ENCODE results near the gene DNTT. TPM values are rescaled to one million over a fixed set of nuclear protein-coding genes. Genes with fewer than 3 reads are reported as not detected.

DNTT gene
- polyA plus RNA-seq, 1 donor from 2014 or later = not detected

- H3K79me2 ChIP-seq (replicated peaks; ENCODE audit: insufficient read depth, low read length) = no peaks in the 10 kb centered on the region
- H2AFZ ChIP-seq (ENCODE audit: low read depth, low read length) = no peak overlapping the region
- no peak overlapping the region for H3K4me2 ChIP-seq (ENCODE audit: low read length)
- no peak overlapping the region for H3K9ac ChIP-seq (ENCODE audit: low read length)
- no peaks in the 10 kb centered on the region for H3K9me3 ChIP-seq (ENCODE audit: low read length)
- H3F3A ChIP-seq (ENCODE audit: insufficient read depth, low read length, poor library complexity, severe bottlenecking) = no peaks in the 10 kb centered on the region
- H3K36me3 ChIP-seq (ENCODE audit: insufficient read depth, low read length) = no peaks in the 10 kb centered on the region
- H3K4me3 ChIP-seq (ENCODE audit: low read length) = no peak overlapping the region
- H4K20me1 ChIP-seq (ENCODE audit: insufficient read depth) = no peaks in the 10 kb centered on the region
- no peak overlapping the region for H3K27ac ChIP-seq (ENCODE audit: low read length)
- no peaks in the 10 kb centered on the region for H3K27me3 ChIP-seq (ENCODE audit: insufficient read depth, low read depth, low read length)
- H3K9me2 ChIP-seq (ENCODE audit: insufficient read depth, low read length) = no peaks in the 10 kb centered on the region
- no peak for TF ChIP-seq TAF1 (IDR thresholded peaks at IDR 0.05; ENCODE audit: low read depth)
Observed at GRCh38 chr10:96378741-96379140, 74.5 kb downstream of the DNTT start.

- no peaks in the 10 kb centered on the region for H4K20me1 ChIP-seq (ENCODE audit: insufficient read depth)
- H3K4me3 ChIP-seq (ENCODE audit: low read length) = no peak overlapping the region
- H3K36me3 ChIP-seq (ENCODE audit: insufficient read depth, low read length) = no peaks in the 10 kb centered on the region
- no peak overlapping the region for H3K9ac ChIP-seq (ENCODE audit: low read length)
- no peaks in the 10 kb centered on the region for H3K27me3 ChIP-seq (ENCODE audit: insufficient read depth, low read depth, low read length)
- H3K9me3 ChIP-seq (ENCODE audit: low read length) = no peaks in the 10 kb centered on the region
- H3K4me2 ChIP-seq (ENCODE audit: low read length) = no peak overlapping the region
- TF ChIP-seq TAF1 (IDR thresholded peaks at IDR 0.05; ENCODE audit: low read depth) (no peak), EZH2 (IDR thresholded peaks at IDR 0.05; ENCODE audit: borderline replicate concordance, insufficient read depth, low read length, poor library complexity, severe bottlenecking) (no peak), POLR2AphosphoS5 (IDR thresholded peaks at IDR 0.05) (no peak), MXI1 (conservative IDR thresholded peaks at IDR 0.05; ENCODE audit: poor library complexity, severe bottlenecking) (no peak), CTCF (IDR thresholded peaks at IDR 0.05; ENCODE audit: poor library complexity, severe bottlenecking) (no peak), SMC3 (conservative IDR thresholded peaks at IDR 0.05; ENCODE audit: poor library complexity) (no peak), RAD21 (conservative IDR thresholded peaks at IDR 0.05) (no peak), REST (IDR thresholded peaks at IDR 0.05; ENCODE audit: borderline replicate concordance) (no peak), EP300 (conservative IDR thresholded peaks at IDR 0.05; ENCODE audit: poor library complexity, severe bottlenecking) (no peak)
- no peaks in the 10 kb centered on the region for H3K9me2 ChIP-seq (ENCODE audit: insufficient read depth, low read length)
- no peak overlapping the region for H2AFZ ChIP-seq (ENCODE audit: low read depth, low read length)
- no peaks in the 10 kb centered on the region for H3K79me2 ChIP-seq (replicated peaks; ENCODE audit: insufficient read depth, low read length)
- no peak overlapping the region for H3K27ac ChIP-seq (ENCODE audit: low read length)
- H3F3A ChIP-seq (ENCODE audit: insufficient read depth, low read length, poor library complexity, severe bottlenecking) = no peaks in the 10 kb centered on the region
Observed at GRCh38 chr10:96379758-96380157, 75.5 kb downstream of the DNTT start.

- H2AFZ ChIP-seq (ENCODE audit: low read depth, low read length) = no peak overlapping the region
Observed at GRCh38 chr10:96380821-96381220, 76.6 kb downstream of the DNTT start.

More at GRCh38 chr10:96380821-96381220, 76.6 kb downstream of the DNTT start:
- Histone ChIP-seq H3K9me2 (ENCODE audit: insufficient read depth, low read length) (no peaks in the 10 kb centered on the region), H3K27ac (ENCODE audit: low read length) (no peak overlapping the region), H3K4me2 (ENCODE audit: low read length) (no peak overlapping the region), H3K9ac (ENCODE audit: low read length) (no peak overlapping the region), H3K9me3 (ENCODE audit: low read length) (no peaks in the 10 kb centered on the region), H3K36me3 (ENCODE audit: insufficient read depth, low read length) (no peaks in the 10 kb centered on the region), H4K20me1 (ENCODE audit: insufficient read depth) (no peaks in the 10 kb centered on the region), H3K27me3 (ENCODE audit: insufficient read depth, low read depth, low read length) (no peaks in the 10 kb centered on the region), H3K4me3 (ENCODE audit: low read length) (no peak overlapping the region), H3F3A (ENCODE audit: insufficient read depth, low read length, poor library complexity, severe bottlenecking) (no peaks in the 10 kb centered on the region), H3K79me2 (replicated peaks; ENCODE audit: insufficient read depth, low read length) (no peaks in the 10 kb centered on the region)
- TF ChIP-seq SMC3 (conservative IDR thresholded peaks at IDR 0.05; ENCODE audit: poor library complexity) (no peak), EP300 (conservative IDR thresholded peaks at IDR 0.05; ENCODE audit: poor library complexity, severe bottlenecking) (no peak), POLR2AphosphoS5 (IDR thresholded peaks at IDR 0.05) (no peak), CTCF (IDR thresholded peaks at IDR 0.05; ENCODE audit: poor library complexity, severe bottlenecking) (no peak)
